Measurements from ENCODE around the gene ANKRD36. TPM values are rescaled to one million over a fixed set of nuclear protein-coding genes. Genes with fewer than 3 reads are reported as not detected.
"Not testable (repeated sequence)": the region's sequence is repeated elsewhere in the genome, so short reads cannot be mapped to it uniquely, and the experiment has no call there.

Gene ANKRD36
- total and polyA plus RNA-seq, 10 of the 15 experiments (the other 5 are each of a cell fraction or from before 2014, with no cell fraction given), result 8.1 to 19.5 (median 13.0) TPM

GRCh38 chr2:97082206-97082605 is 30.7 kb upstream of the ANKRD36 start:
- H3K27me3 ChIP-seq (replicated peaks in 1 of 2; ENCODE audit: control insufficient read depth in 2 of 2, insufficient read depth in 2 of 2, low read length in 1 of 2); H2AFZ ChIP-seq (ENCODE audit: control insufficient read depth, low read depth, low read length); H3K36me3 ChIP-seq (ENCODE audit: control insufficient read depth in 2 of 2, insufficient read depth in 2 of 2, low read length in 1 of 2); intact Hi-C loops (cut with micrococcal nuclease; ENCODE audit: unreplicated experiment); DNase-seq (ENCODE audit: low read depth, low spot score); H4K20me1 ChIP-seq (ENCODE audit: control insufficient read depth, insufficient read depth); H3K79me2 ChIP-seq (ENCODE audit: control insufficient read depth, insufficient read depth, low read length); H3K27ac ChIP-seq (ENCODE audit: control insufficient read depth, insufficient read depth); ATAC-seq; POLR2A ChIA-PET; H3K4me2 ChIP-seq (ENCODE audit: control insufficient read depth, insufficient read depth); BruUV-seq (replicated peaks); H3K9ac ChIP-seq (ENCODE audit: control insufficient read depth, insufficient read depth, low read length); H3K9me3 ChIP-seq (replicated peaks; ENCODE audit: control insufficient read depth, insufficient read depth, low read length); in situ Hi-C loops (cut with MboI); H3K4me3 ChIP-seq; SMC1A ChIA-PET (ENCODE audit: uncharacterized antibody, unreplicated experiment); CTCF ChIA-PET; H3K4me1 ChIP-seq (ENCODE audit: control insufficient read depth, insufficient read depth, low read length); RAD21 ChIA-PET (ENCODE audit: unreplicated experiment); FAIRE-seq: not testable (repeated sequence)
- TF ChIP-seq RAD21 (IDR thresholded peaks at IDR 0.05; ENCODE audit: insufficient read depth, low read depth, low read length), result peak; percentile 32
- WGBS (ENCODE audit: insufficient coverage, insufficient replicate concordance, low lambda C conversion rate, missing lambda C conversion rate), result 42% methylated on average over 4 of the region's 9 CpGs

GRCh38 chr2:97083516-97083915 is 29.4 kb upstream of the ANKRD36 start:
- H3K4me1 ChIP-seq (ENCODE audit: control insufficient read depth, insufficient read depth, low read length); H3K36me3 ChIP-seq (ENCODE audit: control insufficient read depth in 2 of 2, insufficient read depth in 2 of 2, low read length in 1 of 2); H3K79me2 ChIP-seq (ENCODE audit: control insufficient read depth, insufficient read depth, low read length); H3K4me3 ChIP-seq; H3K4me2 ChIP-seq (ENCODE audit: control insufficient read depth, insufficient read depth); CTCF ChIA-PET; SMC1A ChIA-PET (ENCODE audit: uncharacterized antibody, unreplicated experiment); H3K9me3 ChIP-seq (replicated peaks; ENCODE audit: control insufficient read depth, insufficient read depth, low read length); H3K27me3 ChIP-seq (replicated peaks in 1 of 2; ENCODE audit: control insufficient read depth in 2 of 2, insufficient read depth in 2 of 2, low read length in 1 of 2); DNase-seq (ENCODE audit: low read depth, low spot score); H3K9ac ChIP-seq (ENCODE audit: control insufficient read depth, insufficient read depth, low read length); ATAC-seq; BruUV-seq (replicated peaks); H2AFZ ChIP-seq (ENCODE audit: control insufficient read depth, low read depth, low read length); in situ Hi-C loops (cut with MboI); FAIRE-seq; RAD21 ChIA-PET (ENCODE audit: unreplicated experiment); POLR2A ChIA-PET; H3K27ac ChIP-seq (ENCODE audit: control insufficient read depth, insufficient read depth); H4K20me1 ChIP-seq (ENCODE audit: control insufficient read depth, insufficient read depth); intact Hi-C loops (cut with micrococcal nuclease; ENCODE audit: unreplicated experiment): not testable (repeated sequence)
- WGBS (ENCODE audit: insufficient coverage, insufficient replicate concordance, low lambda C conversion rate, missing lambda C conversion rate), result 88% methylated on average over 7 of the region's 7 CpGs

- 74% methylated on average over 2 of the region's 7 CpGs for WGBS (ENCODE audit: insufficient coverage, insufficient replicate concordance, low lambda C conversion rate, missing lambda C conversion rate)
- H3K9me3 ChIP-seq (replicated peaks; ENCODE audit: control insufficient read depth, insufficient read depth, low read length); POLR2A ChIA-PET; RAD21 ChIA-PET (ENCODE audit: unreplicated experiment); H2AFZ ChIP-seq (ENCODE audit: control insufficient read depth, low read depth, low read length); intact Hi-C loops (cut with micrococcal nuclease; ENCODE audit: unreplicated experiment); BruUV-seq (replicated peaks); H3K27me3 ChIP-seq (replicated peaks in 1 of 2; ENCODE audit: control insufficient read depth in 2 of 2, insufficient read depth in 2 of 2, low read length in 1 of 2); H3K4me2 ChIP-seq (ENCODE audit: control insufficient read depth, insufficient read depth); H3K36me3 ChIP-seq (ENCODE audit: control insufficient read depth in 2 of 2, insufficient read depth in 2 of 2, low read length in 1 of 2); in situ Hi-C loops (cut with MboI); H3K4me3 ChIP-seq; SMC1A ChIA-PET (ENCODE audit: uncharacterized antibody, unreplicated experiment); ATAC-seq; H3K79me2 ChIP-seq (ENCODE audit: control insufficient read depth, insufficient read depth, low read length); H3K27ac ChIP-seq (ENCODE audit: control insufficient read depth, insufficient read depth); H4K20me1 ChIP-seq (ENCODE audit: control insufficient read depth, insufficient read depth); H3K9ac ChIP-seq (ENCODE audit: control insufficient read depth, insufficient read depth, low read length); FAIRE-seq; DNase-seq (ENCODE audit: low read depth, low spot score); CTCF ChIA-PET; H3K4me1 ChIP-seq (ENCODE audit: control insufficient read depth, insufficient read depth, low read length): not testable (repeated sequence)
These were observed 27.9 kb upstream of the ANKRD36 start for GRCh38 chr2:97085093-97085492.

- in situ Hi-C loops (cut with MboI); H3K9me3 ChIP-seq (replicated peaks; ENCODE audit: control insufficient read depth, insufficient read depth, low read length); RAD21 ChIA-PET (ENCODE audit: unreplicated experiment); H3K79me2 ChIP-seq (ENCODE audit: control insufficient read depth, insufficient read depth, low read length); H3K4me2 ChIP-seq (ENCODE audit: control insufficient read depth, insufficient read depth); POLR2A ChIA-PET; CTCF ChIA-PET; ATAC-seq; H3K27ac ChIP-seq (ENCODE audit: control insufficient read depth, insufficient read depth); H3K27me3 ChIP-seq (replicated peaks in 1 of 2; ENCODE audit: control insufficient read depth in 2 of 2, insufficient read depth in 2 of 2, low read length in 1 of 2); DNase-seq (ENCODE audit: low read depth, low spot score); H4K20me1 ChIP-seq (ENCODE audit: control insufficient read depth, insufficient read depth); H3K4me1 ChIP-seq (ENCODE audit: control insufficient read depth, insufficient read depth, low read length); H3K36me3 ChIP-seq (ENCODE audit: control insufficient read depth in 2 of 2, insufficient read depth in 2 of 2, low read length in 1 of 2); H2AFZ ChIP-seq (ENCODE audit: control insufficient read depth, low read depth, low read length); SMC1A ChIA-PET (ENCODE audit: uncharacterized antibody, unreplicated experiment); intact Hi-C loops (cut with micrococcal nuclease; ENCODE audit: unreplicated experiment); H3K4me3 ChIP-seq; H3K9ac ChIP-seq (ENCODE audit: control insufficient read depth, insufficient read depth, low read length); FAIRE-seq; BruUV-seq (replicated peaks): not testable (repeated sequence)
- 100% methylated on average over 1 of the region's 1 CpG for WGBS (ENCODE audit: insufficient coverage, insufficient replicate concordance, low lambda C conversion rate, missing lambda C conversion rate)
These were observed 24.2 kb upstream of the ANKRD36 start for GRCh38 chr2:97088706-97089105.
